22Rv1 (cell line): ENCODE measurements around the gene FBXL4.

Source experiments
- ZFX ChIP-seq: fragments of 450-650 bp; IDR thresholded peaks from 2 replicates; pipeline ENCODE4 v1.6.1; 2017; ENCODE audit warnings: antibody characterized with exemption, borderline replicate concordance
- TF ChIP-seq, protein P1 (sequence below): fragments of 450-650 bp; IDR thresholded peaks from 2 replicates; pipeline ENCODE4 v1.5.1; 2017; ENCODE audit warnings: mild to moderate bottlenecking

DNA sequence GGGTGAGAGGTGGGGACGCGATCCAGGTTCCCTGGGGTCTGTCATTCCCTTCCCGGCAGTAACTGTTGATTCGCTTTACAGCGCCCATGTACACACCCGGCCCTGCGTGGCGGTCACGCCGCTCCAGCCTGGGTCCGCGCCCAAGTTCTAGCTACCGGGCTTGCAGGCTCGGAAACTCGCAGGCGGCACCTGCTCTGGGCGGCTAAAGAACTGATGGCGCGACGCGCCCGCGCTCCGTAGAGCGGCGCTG, 114.8 kb downstream of the FBXL4 start:
- TF ChIP-seq, protein P1, sequence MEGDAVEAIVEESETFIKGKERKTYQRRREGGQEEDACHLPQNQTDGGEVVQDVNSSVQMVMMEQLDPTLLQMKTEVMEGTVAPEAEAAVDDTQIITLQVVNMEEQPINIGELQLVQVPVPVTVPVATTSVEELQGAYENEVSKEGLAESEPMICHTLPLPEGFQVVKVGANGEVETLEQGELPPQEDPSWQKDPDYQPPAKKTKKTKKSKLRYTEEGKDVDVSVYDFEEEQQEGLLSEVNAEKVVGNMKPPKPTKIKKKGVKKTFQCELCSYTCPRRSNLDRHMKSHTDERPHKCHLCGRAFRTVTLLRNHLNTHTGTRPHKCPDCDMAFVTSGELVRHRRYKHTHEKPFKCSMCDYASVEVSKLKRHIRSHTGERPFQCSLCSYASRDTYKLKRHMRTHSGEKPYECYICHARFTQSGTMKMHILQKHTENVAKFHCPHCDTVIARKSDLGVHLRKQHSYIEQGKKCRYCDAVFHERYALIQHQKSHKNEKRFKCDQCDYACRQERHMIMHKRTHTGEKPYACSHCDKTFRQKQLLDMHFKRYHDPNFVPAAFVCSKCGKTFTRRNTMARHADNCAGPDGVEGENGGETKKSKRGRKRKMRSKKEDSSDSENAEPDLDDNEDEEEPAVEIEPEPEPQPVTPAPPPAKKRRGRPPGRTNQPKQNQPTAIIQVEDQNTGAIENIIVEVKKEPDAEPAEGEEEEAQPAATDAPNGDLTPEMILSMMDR, result peak; percentile 56; the same call in 1 of the 2 replicates
- TF ChIP-seq ZFX, result no peak
